Neutrophil (primary cell): ENCODE measurements around the gene ABCA13.

ENCODE experiments used
- H3K27ac ChIP-seq: fragments of 200-600 bp; sonication (generic); 2 replicates; pipeline ENCODE4 v1.5.1; 2016; ENCODE audit warnings: mild to moderate bottlenecking, moderate library complexity
- H3K27me3 ChIP-seq: fragments of 200-600 bp; sonication (generic); 2 replicates; pipeline ENCODE4 v1.6.0; 2016; ENCODE audit warnings: mild to moderate bottlenecking
- H3K36me3 ChIP-seq: fragments of 200-600 bp; sonication (generic); 2 replicates; pipeline ENCODE4 v1.5.1; 2017
- H3K4me1 ChIP-seq, 2 experiments: fragments of 200-600 bp in 1 of 2; sonication (generic) in 1 of 2; 1 replicate in 1 of 2; 2 replicates in 1 of 2; pipeline versions ENCODE4 v1.5.1 to v1.6.1; 2013 to 2016; ENCODE audit warnings: low read depth in 1 of 2, low read length in 1 of 2, mild to moderate bottlenecking in 1 of 2, moderate library complexity in 1 of 2; ENCODE audit not compliant: control insufficient read depth in 1 of 2, insufficient read depth in 1 of 2
- H3K4me3 ChIP-seq, 2 experiments: fragments of 200-600 bp in 1 of 2; sonication (generic) in 1 of 2; 1 replicate in 1 of 2; 2 replicates in 1 of 2; pipeline ENCODE4 v1.5.1; 2013 to 2016; ENCODE audit warnings: low read depth in 1 of 2, low read length in 1 of 2, mild to moderate bottlenecking in 1 of 2, moderate library complexity in 1 of 2
- H3K9me3 ChIP-seq: fragments of 200-600 bp; sonication (generic); 2 replicates; pipeline ENCODE4 v1.5.1; 2016
- CTCF ChIP-seq: fragments of 200-600 bp; sonication (generic); IDR thresholded peaks from 2 replicates; pipeline ENCODE4 v1.5.1; 2016; ENCODE audit warnings: antibody characterized with exemption

The ABCA13 gene

GRCh38 chr7:48149058-48149457, 22.2 kb upstream of the ABCA13 start:
- no peak for TF ChIP-seq CTCF
- no peaks in the 10 kb centered on the region for H3K36me3 ChIP-seq
- peaks cover 7% of the 10 kb centered on the region for H3K27me3 ChIP-seq
- H3K4me1 ChIP-seq = no peaks in the 10 kb centered on the region
- H3K4me3 ChIP-seq = no peak overlapping the region
- H3K9me3 ChIP-seq = no peaks in the 10 kb centered on the region
- H3K27ac ChIP-seq = no peak overlapping the region

- Histone ChIP-seq H3K36me3 (no peaks in the 10 kb centered on the region), H3K27ac (no peak overlapping the region), H3K4me1 (no peaks in the 10 kb centered on the region), H3K9me3 (no peaks in the 10 kb centered on the region), H3K4me3 (no peak overlapping the region), H3K27me3 (peaks cover 7% of the 10 kb centered on the region)
- no peak for TF ChIP-seq CTCF
Measured at GRCh38 chr7:48150086-48150485, 21.2 kb upstream of the ABCA13 start.

GRCh38 chr7:48154792-48155413, 16.4 kb upstream of the ABCA13 start:
- H3K36me3 ChIP-seq = no peaks in the 10 kb centered on the region
- no peak overlapping the region for H3K4me3 ChIP-seq
- H3K9me3 ChIP-seq = no peaks in the 10 kb centered on the region
- TF ChIP-seq CTCF = no peak
- peaks cover 5% of the 10 kb centered on the region for H3K27me3 ChIP-seq
- H3K27ac ChIP-seq = no peak overlapping the region
- H3K4me1 ChIP-seq = no peaks in the 10 kb centered on the region

- TF ChIP-seq CTCF = no peak
Measured at GRCh38 chr7:48158404-48158803, 12.9 kb upstream of the ABCA13 start.

GRCh38 chr7:48161407-48162125, 9.7 kb upstream of the ABCA13 start:
- Histone ChIP-seq H3K4me3 (no peak overlapping the region), H3K36me3 (no peaks in the 10 kb centered on the region), H3K27ac (no peak overlapping the region), H3K27me3 (no peaks in the 10 kb centered on the region), H3K9me3 (no peaks in the 10 kb centered on the region), H3K4me1 (no peaks in the 10 kb centered on the region)
- TF ChIP-seq CTCF = no peak

More at GRCh38 chr7:48158404-48158803, 12.9 kb upstream of the ABCA13 start:
- Histone ChIP-seq H3K9me3 (no peaks in the 10 kb centered on the region), H3K27me3 (no peaks in the 10 kb centered on the region), H3K27ac (no peak overlapping the region), H3K36me3 (no peaks in the 10 kb centered on the region), H3K4me3 (no peak overlapping the region), H3K4me1 (no peaks in the 10 kb centered on the region)
